Keratinocyte (primary cell): ENCODE data around the gene IFNB1. TPM values are rescaled to one million over a fixed set of nuclear protein-coding genes. Genes with fewer than 3 reads are reported as not detected.

Experiments
- DNase-seq: peaks from one replicate; pipeline ENCODE4 v3.0.0-alpha.2; 2011; ENCODE audit warnings: low read depth, missing footprints, low spot score
- FAIRE-seq: peaks from 2 replicates; lab custom pipeline; 2011; peaks lifted over from hg19 to GRCh38; lab: Jason Lieb, UNC
- H2AFZ ChIP-seq: 2 replicates; pipeline ENCODE4 v1.6.0; 2012; ENCODE audit warnings: low read length, control low read depth, inconsistent platforms; ENCODE audit not compliant: control insufficient read depth
- H3K27ac ChIP-seq: 2 replicates; pipeline ENCODE4 v1.5.1; 2011; ENCODE audit warnings: low read length; ENCODE audit not compliant: control insufficient read depth, insufficient read depth
- H3K27me3 ChIP-seq: 3 replicates; pipeline ENCODE4 v1.6.0; 2011; ENCODE audit warnings: low read length; ENCODE audit not compliant: control insufficient read depth, insufficient read depth; ENCODE audit errors: extremely low read depth
- H3K36me3 ChIP-seq, 2 experiments: 2 replicates in 1 of 2; 3 replicates in 1 of 2; pipeline ENCODE4 v1.5.1; 2011; ENCODE audit warnings: low read length in 2 of 2, mild to moderate bottlenecking in 1 of 2; ENCODE audit not compliant: control insufficient read depth in 2 of 2, insufficient read depth in 2 of 2; ENCODE audit errors: extremely low read depth in 1 of 2
- H3K4me1 ChIP-seq: 3 replicates; pipeline ENCODE4 v1.5.1; 2011; ENCODE audit warnings: low read length; ENCODE audit not compliant: control insufficient read depth, insufficient read depth; ENCODE audit errors: extremely low read depth
- H3K4me2 ChIP-seq: 3 replicates; pipeline ENCODE4 v1.6.0; 2011; ENCODE audit warnings: low read depth, low read length; ENCODE audit not compliant: control insufficient read depth, insufficient read depth; ENCODE audit errors: extremely low read depth
- H3K4me3 ChIP-seq, 3 experiments: fragments of 200-600 bp in 1 of 3; sonication (generic) in 1 of 3; 2 replicates in 2 of 3; 3 replicates in 1 of 3; pipeline ENCODE4 v1.5.1; 2011 to 2016; ENCODE audit warnings: low read length in 3 of 3, mild to moderate bottlenecking in 3 of 3, control low read depth in 2 of 3, inconsistent platforms in 1 of 3, low read depth in 1 of 3, mixed read lengths in 1 of 3, mixed run types in 1 of 3, moderate library complexity in 1 of 3; ENCODE audit not compliant: control insufficient read depth in 2 of 3, insufficient read depth in 2 of 3; ENCODE audit errors: extremely low read depth in 1 of 3
- H3K79me2 ChIP-seq: 2 replicates; pipeline ENCODE4 v1.6.0; 2012; ENCODE audit warnings: low read length; ENCODE audit not compliant: control insufficient read depth, insufficient read depth
- H3K9ac ChIP-seq: 3 replicates; pipeline ENCODE4 v1.6.0; 2011; ENCODE audit warnings: low read length; ENCODE audit not compliant: control insufficient read depth, insufficient read depth; ENCODE audit errors: extremely low read depth
- H3K9me1 ChIP-seq: 3 replicates; pipeline ENCODE4 v1.6.0; 2011; ENCODE audit warnings: low read length; ENCODE audit not compliant: control insufficient read depth, insufficient read depth; ENCODE audit errors: extremely low read depth
- H3K9me3 ChIP-seq: 2 replicates; pipeline ENCODE4 v1.5.1; 2012; ENCODE audit warnings: low read depth, low read length; ENCODE audit not compliant: control insufficient read depth
- H4K20me1 ChIP-seq: 3 replicates; pipeline ENCODE4 v1.6.0; 2011; ENCODE audit warnings: low read length; ENCODE audit not compliant: control insufficient read depth, insufficient read depth; ENCODE audit errors: extremely low read depth
- EZH2 ChIP-seq: IDR thresholded peaks from one replicate; pipeline ENCODE4 v1.6.1; 2012; ENCODE audit warnings: inconsistent platforms, mild to moderate bottlenecking, low read length, moderate library complexity
- dilution Hi-C: fragments of 300-500 bp; cut with MboI; formaldehyde crosslinking; loops from one replicate; pipeline ENCODE4 v1.7.0; 2020; ENCODE audit warnings: low sequenced_read_pairs; ENCODE audit not compliant: extremely low pct_ligation_motif_present
- polyA plus RNA-seq, 5 experiments: library from polyadenylated mRNA; depleted of rRNA in 3 of 5; stranded (reverse) in 3 of 5; stranded (forward) in 1 of 5; unstranded in 1 of 5; fragments of >200 nt; gene quantifications; 1 replicate in 1 of 5; 2 replicates in 3 of 5; 3 replicates in 1 of 5; pipeline versions ENCODE4 v1.2.1 to v1.2.3, GENCODE V29; 2011 to 2012; ENCODE audit warnings: missing spikeins in 2 of 5, low read depth in 1 of 5, low replicate concordance in 1 of 5
- TF ChIP-seq, protein P1 (sequence below), 3 experiments: IDR thresholded peaks in 1 of 3; conservative IDR thresholded peaks in 1 of 3; optimal IDR thresholded peaks in 1 of 3; 2 replicates in 2 of 3; 3 replicates in 1 of 3; pipeline versions ENCODE3 to v1.5.1; 2011; ENCODE audit warnings: low read length in 3 of 3, mild to moderate bottlenecking in 3 of 3, moderate library complexity in 2 of 3, control low read depth in 1 of 3, inconsistent platforms in 1 of 3; ENCODE audit not compliant: insufficient read depth in 2 of 3; ENCODE audit errors: extremely low read depth in 1 of 3

Gene IFNB1
- polyA plus RNA-seq, 1 donor (not counting 4 experiments of a cell fraction or from before 2014, with no cell fraction given) = 0.07 TPM

DNA sequence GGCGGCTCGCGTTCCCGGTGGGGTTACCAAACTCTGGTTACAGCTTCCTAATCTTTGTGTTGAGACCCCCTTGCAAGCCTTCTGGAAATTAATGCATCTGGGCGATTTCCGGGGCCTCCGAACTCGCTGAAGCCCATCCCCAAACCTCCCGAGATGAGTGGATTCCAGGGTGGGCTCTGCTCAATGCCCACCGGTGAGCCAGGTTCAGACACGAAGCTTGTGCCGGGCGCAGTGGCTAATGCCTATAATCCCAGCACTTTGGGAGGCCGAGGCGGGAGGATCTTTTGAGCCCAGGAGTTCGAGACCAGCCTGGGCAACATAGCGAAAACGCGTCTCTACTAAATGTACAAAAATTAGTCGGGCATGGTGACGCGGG is 45.9 kb downstream of the IFNB1 start:
- Histone ChIP-seq H3K4me2 (peak overlapping the region; percentile 86), H3K27ac (no peak overlapping the region), H2AFZ (peak overlapping the region; percentile 86), H3K9ac (peak overlapping the region; percentile 66), H3K4me1 (peaks cover 8% of the 10 kb centered on the region), H3K27me3 (no peaks in the 10 kb centered on the region), H4K20me1 (no peaks in the 10 kb centered on the region), H3K9me1 (no peaks in the 10 kb centered on the region), H3K79me2 (no peaks in the 10 kb centered on the region), H3K36me3 (no peaks in the 10 kb centered on the region), H3K4me3 (peak overlapping the region; percentile 57 to 72 (median 65)), H3K9me3 (no peaks in the 10 kb centered on the region)
- TF ChIP-seq EZH2 = no peak
- TF ChIP-seq, protein P1, sequence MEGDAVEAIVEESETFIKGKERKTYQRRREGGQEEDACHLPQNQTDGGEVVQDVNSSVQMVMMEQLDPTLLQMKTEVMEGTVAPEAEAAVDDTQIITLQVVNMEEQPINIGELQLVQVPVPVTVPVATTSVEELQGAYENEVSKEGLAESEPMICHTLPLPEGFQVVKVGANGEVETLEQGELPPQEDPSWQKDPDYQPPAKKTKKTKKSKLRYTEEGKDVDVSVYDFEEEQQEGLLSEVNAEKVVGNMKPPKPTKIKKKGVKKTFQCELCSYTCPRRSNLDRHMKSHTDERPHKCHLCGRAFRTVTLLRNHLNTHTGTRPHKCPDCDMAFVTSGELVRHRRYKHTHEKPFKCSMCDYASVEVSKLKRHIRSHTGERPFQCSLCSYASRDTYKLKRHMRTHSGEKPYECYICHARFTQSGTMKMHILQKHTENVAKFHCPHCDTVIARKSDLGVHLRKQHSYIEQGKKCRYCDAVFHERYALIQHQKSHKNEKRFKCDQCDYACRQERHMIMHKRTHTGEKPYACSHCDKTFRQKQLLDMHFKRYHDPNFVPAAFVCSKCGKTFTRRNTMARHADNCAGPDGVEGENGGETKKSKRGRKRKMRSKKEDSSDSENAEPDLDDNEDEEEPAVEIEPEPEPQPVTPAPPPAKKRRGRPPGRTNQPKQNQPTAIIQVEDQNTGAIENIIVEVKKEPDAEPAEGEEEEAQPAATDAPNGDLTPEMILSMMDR (optimal IDR thresholded peaks at IDR 0.05 in 1 of 3, IDR thresholded peaks at IDR 0.05 in 1 of 3, conservative IDR thresholded peaks at IDR 0.05 in 1 of 3; ENCODE audit: extremely low read depth in 1 of 3, insufficient read depth in 2 of 3, low read length in 3 of 3) = no peak
- dilution Hi-C loops = no loop called here
- no peak for DNase-seq
- FAIRE-seq = no peak

DNA sequence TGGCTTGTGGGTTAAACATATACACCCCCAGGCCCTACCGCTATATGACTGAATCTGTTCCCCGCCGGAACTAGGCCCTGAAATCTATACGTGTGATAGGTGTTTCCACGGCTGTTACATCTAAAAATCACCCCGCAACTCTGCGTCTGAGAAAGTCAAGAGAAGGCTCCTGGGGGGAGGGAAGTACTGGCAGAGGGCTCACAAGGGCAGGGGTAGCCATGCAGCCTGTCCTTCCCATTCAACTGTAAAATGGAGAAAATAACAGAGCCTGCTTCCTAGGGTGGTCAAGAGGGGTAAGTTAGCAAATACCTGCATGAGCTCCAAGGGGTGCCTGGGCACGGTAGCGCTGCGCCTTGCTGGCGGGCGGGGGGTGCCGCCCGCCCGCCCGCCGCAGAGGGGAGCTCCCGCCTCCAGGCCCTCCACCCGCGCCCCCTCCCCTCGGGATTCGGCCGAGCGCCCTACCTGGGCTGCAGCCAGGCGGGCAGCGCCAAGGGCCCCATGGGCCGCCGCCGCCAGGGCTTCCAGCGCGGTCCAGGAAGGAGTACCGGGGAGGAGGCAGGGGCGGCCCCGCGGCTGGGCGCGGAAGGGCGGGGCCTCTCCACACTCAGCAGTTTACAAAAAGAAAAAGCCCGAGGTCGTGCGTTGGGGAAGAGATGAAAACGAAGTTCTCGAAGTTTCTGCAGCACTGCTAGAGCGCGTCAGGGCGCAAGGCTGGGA is 46.5 kb downstream of the IFNB1 start, which contains the start of gene HACD4:
Gene HACD4 (minus strand): TSS at position 550 of the 717 bp plus-strand sequence. CDS start 50 bp downstream, at position 500.
- H3K4me2 ChIP-seq = peak within 1 kb of the TSS; percentile 86
- no peak for DNase-seq
- peak within 1 kb of the TSS; percentile 66 for H3K9ac ChIP-seq

More for the DNA sequence above, 46.5 kb downstream of the IFNB1 start, which contains the start of gene HACD4:
- H2AFZ ChIP-seq = peak within 1 kb of the TSS; percentile 86
- no peaks in the 10 kb centered on the region for H3K79me2 ChIP-seq
- H3K27ac ChIP-seq = peak within 1 kb of the TSS; percentile 42
- H3K36me3 ChIP-seq = peaks cover 0 to under 1% of the 10 kb centered on the region in 2 experiments
- no peaks in the 10 kb centered on the region for H3K27me3 ChIP-seq
- H3K9me3 ChIP-seq = no peaks in the 10 kb centered on the region
- H4K20me1 ChIP-seq = no peaks in the 10 kb centered on the region
- H3K4me1 ChIP-seq = peaks cover 8% of the 10 kb centered on the region
- no peak for FAIRE-seq
- dilution Hi-C loops = no loop called here
- no peak for TF ChIP-seq EZH2
- peak within 1 kb of the TSS; percentile 57 to 72 (median 65) for H3K4me3 ChIP-seq
- no peaks in the 10 kb centered on the region for H3K9me1 ChIP-seq
